SK-N-SH (cell line): ENCODE measurements around the gene NMS. TPM values are rescaled to one million over a fixed set of nuclear protein-coding genes. Genes with fewer than 3 reads are reported as not detected.

Experiments used
- CTCF ChIA-PET: fragments of 300-600, 350-600 bp; formaldehyde crosslinking; extraction: SDS; loops from one replicate; lab custom pipeline; 2021; lab: Yijun Ruan, JAX
- POLR2A ChIA-PET: fragments of 350-600 bp; sonication (Branson Sonifier 250); formaldehyde crosslinking; extraction: SDS; loops from one replicate; lab custom pipeline; 2020; ENCODE audit warnings: antibody characterized with exemption, inconsistent platforms; lab: Yijun Ruan, JAX
- DNase-seq: peaks from one replicate; pipeline ENCODE4 v3.0.0; 2012
- H2AFZ ChIP-seq: fragments of 200-600 bp; sonication (generic); 2 replicates; pipeline ENCODE4 v1.8.1; 2016; ENCODE audit warnings: antibody characterized with exemption, mild to moderate bottlenecking, low read depth
- H3F3A ChIP-seq: fragments of 200-600 bp; sonication (generic); replicated peaks from 2 replicates; pipeline ENCODE3; 2016; ENCODE audit warnings: antibody characterized with exemption, mild to moderate bottlenecking; ENCODE audit not compliant: insufficient read depth
- H3K27ac ChIP-seq, 2 experiments: fragments of 200-500 bp in 1 of 2; fragments of 200-600 bp in 1 of 2; sonication (Bioruptor generic) in 1 of 2; sonication (generic), shearing (Covaris generic) in 1 of 2; 2 replicates each; pipeline versions ENCODE4 v1.5.1 to v1.6.1; 2014 to 2016; ENCODE audit warnings: low read depth in 2 of 2, inconsistent platforms in 1 of 2, low read length in 1 of 2, mild to moderate bottlenecking in 1 of 2, mixed read lengths in 1 of 2
- H3K27me3 ChIP-seq: fragments of 200-600 bp; sonication (generic), shearing (Covaris generic); 2 replicates; pipeline ENCODE4 v1.6.1; 2016; ENCODE audit warnings: mixed run types; ENCODE audit not compliant: insufficient read depth
- H3K36me3 ChIP-seq, 2 experiments: fragments of 200-500 bp in 1 of 2; fragments of 200-600 bp in 1 of 2; sonication (Bioruptor generic) in 1 of 2; sonication (generic) in 1 of 2; replicated peaks in 1 of 2; 2 replicates each; pipeline versions ENCODE3 to v1.5.1; 2014 to 2016; ENCODE audit warnings: low read length in 1 of 2, mild to moderate bottlenecking in 1 of 2; ENCODE audit not compliant: insufficient read depth in 2 of 2, control insufficient read depth in 1 of 2
- H3K4me1 ChIP-seq, 2 experiments: fragments of 200-500 bp in 1 of 2; fragments of 200-600 bp in 1 of 2; sonication (Bioruptor generic) in 1 of 2; sonication (generic), shearing (Covaris generic) in 1 of 2; 2 replicates each; pipeline versions ENCODE4 v1.5.1 to v1.6.1; 2014 to 2016; ENCODE audit warnings: low read depth in 1 of 2, low read length in 1 of 2, mixed run types in 1 of 2; ENCODE audit not compliant: insufficient read depth in 2 of 2, control insufficient read depth in 1 of 2
- H3K4me2 ChIP-seq: fragments of 200-600 bp; sonication (generic), shearing (Covaris generic); 2 replicates; pipeline ENCODE4 v1.6.1; 2017; ENCODE audit warnings: mixed run types
- H3K4me3 ChIP-seq, 2 experiments: fragments of 200-500 bp in 1 of 2; fragments of 200-600 bp in 1 of 2; sonication (Bioruptor generic) in 1 of 2; sonication (generic), shearing (Covaris generic) in 1 of 2; 2 replicates each; pipeline versions ENCODE4 v1.5.1 to v1.8.1; 2014 to 2016; ENCODE audit warnings: low read depth in 2 of 2, inconsistent platforms in 1 of 2, low read length in 1 of 2, mild to moderate bottlenecking in 1 of 2, mixed read lengths in 1 of 2, moderate library complexity in 1 of 2
- H3K79me2 ChIP-seq: fragments of 200-600 bp; sonication (generic); 2 replicates; pipeline ENCODE4 v1.8.1; 2017; ENCODE audit warnings: mild to moderate bottlenecking; ENCODE audit not compliant: insufficient read depth
- H3K9ac ChIP-seq: fragments of 200-600 bp; sonication (generic); 2 replicates; pipeline ENCODE4 v1.6.1; 2017; ENCODE audit warnings: mixed run types
- H3K9me2 ChIP-seq: fragments of 200-600 bp; sonication (generic); 2 replicates; pipeline ENCODE4 v1.6.1; 2017; ENCODE audit warnings: mixed run types
- H3K9me3 ChIP-seq: fragments of 200-600 bp; sonication (generic); 2 replicates; pipeline ENCODE4 v1.6.1; 2017; ENCODE audit warnings: mixed run types, mild to moderate bottlenecking, moderate library complexity
- H4K20me1 ChIP-seq: fragments of 200-600 bp; sonication (generic); 2 replicates; pipeline ENCODE4 v1.6.1; 2017; ENCODE audit warnings: mild to moderate bottlenecking, mixed run types; ENCODE audit not compliant: insufficient read depth
- ELF1 ChIP-seq: IDR thresholded peaks from 2 replicates; pipeline ENCODE4 v1.4.0; 2012
- EP300 ChIP-seq, 2 experiments: IDR thresholded peaks; 2 replicates each; pipeline versions ENCODE4 v1.4.0 to v1.6.1; 2012; ENCODE audit warnings: borderline replicate concordance in 1 of 2, low read depth in 1 of 2, low read length in 1 of 2
- FOSL2 ChIP-seq: IDR thresholded peaks from 2 replicates; pipeline ENCODE4 v1.4.0; 2012; ENCODE audit warnings: low read depth, mild to moderate bottlenecking, moderate library complexity, borderline replicate concordance
- FOXM1 ChIP-seq: IDR thresholded peaks from 2 replicates; pipeline ENCODE4 v1.4.0; 2012; ENCODE audit warnings: low read depth, mild to moderate bottlenecking
- MXI1 ChIP-seq: IDR thresholded peaks from 2 replicates; pipeline ENCODE4 v1.6.1; 2012; ENCODE audit warnings: mild to moderate bottlenecking, low read depth, low read length, improper control_type of control experiment
- NFIC ChIP-seq: IDR thresholded peaks from 2 replicates; pipeline ENCODE4 v1.4.0; 2012; ENCODE audit warnings: borderline replicate concordance
- NRF1 ChIP-seq: IDR thresholded peaks from 2 replicates; pipeline ENCODE4 v1.6.1; 2012; ENCODE audit warnings: low read depth, mild to moderate bottlenecking, low read length
- POLR2AphosphoS5 ChIP-seq: IDR thresholded peaks from 2 replicates; pipeline ENCODE4 v1.6.1; 2012; ENCODE audit warnings: low read depth, low read length
- TAF1 ChIP-seq: IDR thresholded peaks from 2 replicates; pipeline ENCODE4 v1.6.1; 2012; ENCODE audit warnings: low read depth, mild to moderate bottlenecking, low read length, moderate library complexity, borderline replicate concordance
- TCF12 ChIP-seq: IDR thresholded peaks from 2 replicates; pipeline ENCODE4 v1.4.0; 2012
- TEAD4 ChIP-seq: IDR thresholded peaks from 2 replicates; pipeline ENCODE4 v1.4.0; 2012; ENCODE audit warnings: mild to moderate bottlenecking, borderline replicate concordance; ENCODE audit not compliant: insufficient read depth
- USF1 ChIP-seq: IDR thresholded peaks from 2 replicates; pipeline ENCODE4 v1.4.0; 2012; ENCODE audit warnings: low read depth, borderline replicate concordance
- WGBS: methylation state at CpG from one replicate; pipeline ENCODE4 v1.1.6; 2017; ENCODE audit warnings: low lambda C conversion rate; 5-methylcytosine and 5-hydroxymethylcytosine counted together
- polyA plus RNA-seq, 3 experiments: library from polyadenylated mRNA; depleted of rRNA; stranded (reverse); fragments of >200 nt; gene quantifications; 2 replicates each; pipeline ENCODE4 v1.2.3, GENCODE V29; 2012
- TF ChIP-seq, protein P1 (sequence below): fragments of 150-350 bp; IDR thresholded peaks from 2 replicates; pipeline ENCODE4 v1.6.1; 2016; ENCODE audit warnings: mild to moderate bottlenecking, low read depth, low read length
- TF ChIP-seq, protein P2 (sequence below): fragments of 150-350 bp; IDR thresholded peaks from 2 replicates; pipeline ENCODE4 v1.6.1; 2017; ENCODE audit warnings: antibody characterized with exemption, low read length, low read depth, borderline replicate concordance
- TF ChIP-seq, protein P3 (sequence below): IDR thresholded peaks from 2 replicates; pipeline ENCODE4 v1.4.0; 2012; ENCODE audit warnings: low read depth
- TF ChIP-seq, protein P4 (sequence below): IDR thresholded peaks from 2 replicates; pipeline ENCODE4 v1.6.1; 2012; ENCODE audit warnings: mild to moderate bottlenecking, low read depth, low read length, moderate library complexity
- TF ChIP-seq, protein P5 (sequence below): IDR thresholded peaks from 2 replicates; pipeline ENCODE4; 2012
- TF ChIP-seq, protein P6 (sequence below): IDR thresholded peaks from 2 replicates; pipeline ENCODE4 v1.4.0; 2012; ENCODE audit warnings: low read depth, borderline replicate concordance

NMS gene
- polyA plus RNA-seq, 1 of the 3 experiments (the other 2 are of a cell fraction), result not detected

GRCh38 chr2:100429726-100430125, 40.6 kb upstream of the NMS start:
- H4K20me1 ChIP-seq, result no peaks in the 10 kb centered on the region
- ChIA-PET POLR2A (no interaction called here), CTCF (no interaction called here)
- no peaks in the 10 kb centered on the region for H3K9me2 ChIP-seq
- no peak for TF ChIP-seq FOSL2
- TF ChIP-seq EP300 (IDR thresholded peaks at IDR 0.05; ENCODE audit: borderline replicate concordance in 1 of 2, low read depth in 1 of 2, low read length in 1 of 2), result no peak
- TF ChIP-seq NFIC, result no peak
- TF ChIP-seq, protein P1, sequence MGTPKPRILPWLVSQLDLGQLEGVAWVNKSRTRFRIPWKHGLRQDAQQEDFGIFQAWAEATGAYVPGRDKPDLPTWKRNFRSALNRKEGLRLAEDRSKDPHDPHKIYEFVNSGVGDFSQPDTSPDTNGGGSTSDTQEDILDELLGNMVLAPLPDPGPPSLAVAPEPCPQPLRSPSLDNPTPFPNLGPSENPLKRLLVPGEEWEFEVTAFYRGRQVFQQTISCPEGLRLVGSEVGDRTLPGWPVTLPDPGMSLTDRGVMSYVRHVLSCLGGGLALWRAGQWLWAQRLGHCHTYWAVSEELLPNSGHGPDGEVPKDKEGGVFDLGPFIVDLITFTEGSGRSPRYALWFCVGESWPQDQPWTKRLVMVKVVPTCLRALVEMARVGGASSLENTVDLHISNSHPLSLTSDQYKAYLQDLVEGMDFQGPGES, result no peak
- H3K9me3 ChIP-seq, result no peaks in the 10 kb centered on the region
- no peak overlapping the region for H3K4me2 ChIP-seq
- 0% methylated on average over 1 of the region's 1 CpG for WGBS
- no peak overlapping the region for H2AFZ ChIP-seq
- no peaks in the 10 kb centered on the region for H3K27me3 ChIP-seq
- no peaks in the 10 kb centered on the region for H3F3A ChIP-seq
- H3K4me3 ChIP-seq, result no peak overlapping the region
- no peaks in the 10 kb centered on the region for H3K36me3 ChIP-seq
- H3K27ac ChIP-seq, result no peak overlapping the region
- no peaks in the 10 kb centered on the region for H3K4me1 ChIP-seq
- no peak for DNase-seq
- no peak overlapping the region for H3K9ac ChIP-seq
- no peaks in the 10 kb centered on the region for H3K79me2 ChIP-seq

- CTCF ChIA-PET, result no interaction called here
- WGBS, result 18% methylated on average over 8 of the region's 8 CpGs
Measured at GRCh38 chr2:100437751-100438150, 32.5 kb upstream of the NMS start.

More at GRCh38 chr2:100437751-100438150, 32.5 kb upstream of the NMS start:
- no peak overlapping the region for H2AFZ ChIP-seq
- POLR2A ChIA-PET, result no interaction called here
- no peaks in the 10 kb centered on the region for H3K4me1 ChIP-seq
- H3F3A ChIP-seq, result no peaks in the 10 kb centered on the region
- no peaks in the 10 kb centered on the region for H3K9me3 ChIP-seq
- no peaks in the 10 kb centered on the region for H3K36me3 ChIP-seq
- H3K27ac ChIP-seq, result no peak overlapping the region
- H3K9me2 ChIP-seq, result no peaks in the 10 kb centered on the region
- DNase-seq, result no peak
- no peak overlapping the region for H3K9ac ChIP-seq
- no peak for TF ChIP-seq TCF12
- TF ChIP-seq MXI1, result no peak
- no peak for TF ChIP-seq TEAD4
- TF ChIP-seq, protein P2, sequence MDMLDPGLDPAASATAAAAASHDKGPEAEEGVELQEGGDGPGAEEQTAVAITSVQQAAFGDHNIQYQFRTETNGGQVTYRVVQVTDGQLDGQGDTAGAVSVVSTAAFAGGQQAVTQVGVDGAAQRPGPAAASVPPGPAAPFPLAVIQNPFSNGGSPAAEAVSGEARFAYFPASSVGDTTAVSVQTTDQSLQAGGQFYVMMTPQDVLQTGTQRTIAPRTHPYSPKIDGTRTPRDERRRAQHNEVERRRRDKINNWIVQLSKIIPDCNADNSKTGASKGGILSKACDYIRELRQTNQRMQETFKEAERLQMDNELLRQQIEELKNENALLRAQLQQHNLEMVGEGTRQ, result no peak
- TF ChIP-seq, protein P3, sequence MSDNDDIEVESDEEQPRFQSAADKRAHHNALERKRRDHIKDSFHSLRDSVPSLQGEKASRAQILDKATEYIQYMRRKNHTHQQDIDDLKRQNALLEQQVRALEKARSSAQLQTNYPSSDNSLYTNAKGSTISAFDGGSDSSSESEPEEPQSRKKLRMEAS, result no peak
- no peak for TF ChIP-seq TAF1
- no peak for TF ChIP-seq FOXM1
- no peak for TF ChIP-seq USF1
- TF ChIP-seq, protein P4, sequence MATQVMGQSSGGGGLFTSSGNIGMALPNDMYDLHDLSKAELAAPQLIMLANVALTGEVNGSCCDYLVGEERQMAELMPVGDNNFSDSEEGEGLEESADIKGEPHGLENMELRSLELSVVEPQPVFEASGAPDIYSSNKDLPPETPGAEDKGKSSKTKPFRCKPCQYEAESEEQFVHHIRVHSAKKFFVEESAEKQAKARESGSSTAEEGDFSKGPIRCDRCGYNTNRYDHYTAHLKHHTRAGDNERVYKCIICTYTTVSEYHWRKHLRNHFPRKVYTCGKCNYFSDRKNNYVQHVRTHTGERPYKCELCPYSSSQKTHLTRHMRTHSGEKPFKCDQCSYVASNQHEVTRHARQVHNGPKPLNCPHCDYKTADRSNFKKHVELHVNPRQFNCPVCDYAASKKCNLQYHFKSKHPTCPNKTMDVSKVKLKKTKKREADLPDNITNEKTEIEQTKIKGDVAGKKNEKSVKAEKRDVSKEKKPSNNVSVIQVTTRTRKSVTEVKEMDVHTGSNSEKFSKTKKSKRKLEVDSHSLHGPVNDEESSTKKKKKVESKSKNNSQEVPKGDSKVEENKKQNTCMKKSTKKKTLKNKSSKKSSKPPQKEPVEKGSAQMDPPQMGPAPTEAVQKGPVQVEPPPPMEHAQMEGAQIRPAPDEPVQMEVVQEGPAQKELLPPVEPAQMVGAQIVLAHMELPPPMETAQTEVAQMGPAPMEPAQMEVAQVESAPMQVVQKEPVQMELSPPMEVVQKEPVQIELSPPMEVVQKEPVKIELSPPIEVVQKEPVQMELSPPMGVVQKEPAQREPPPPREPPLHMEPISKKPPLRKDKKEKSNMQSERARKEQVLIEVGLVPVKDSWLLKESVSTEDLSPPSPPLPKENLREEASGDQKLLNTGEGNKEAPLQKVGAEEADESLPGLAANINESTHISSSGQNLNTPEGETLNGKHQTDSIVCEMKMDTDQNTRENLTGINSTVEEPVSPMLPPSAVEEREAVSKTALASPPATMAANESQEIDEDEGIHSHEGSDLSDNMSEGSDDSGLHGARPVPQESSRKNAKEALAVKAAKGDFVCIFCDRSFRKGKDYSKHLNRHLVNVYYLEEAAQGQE, result no peak
- TF ChIP-seq NRF1, result no peak
- TF ChIP-seq, protein P5, sequence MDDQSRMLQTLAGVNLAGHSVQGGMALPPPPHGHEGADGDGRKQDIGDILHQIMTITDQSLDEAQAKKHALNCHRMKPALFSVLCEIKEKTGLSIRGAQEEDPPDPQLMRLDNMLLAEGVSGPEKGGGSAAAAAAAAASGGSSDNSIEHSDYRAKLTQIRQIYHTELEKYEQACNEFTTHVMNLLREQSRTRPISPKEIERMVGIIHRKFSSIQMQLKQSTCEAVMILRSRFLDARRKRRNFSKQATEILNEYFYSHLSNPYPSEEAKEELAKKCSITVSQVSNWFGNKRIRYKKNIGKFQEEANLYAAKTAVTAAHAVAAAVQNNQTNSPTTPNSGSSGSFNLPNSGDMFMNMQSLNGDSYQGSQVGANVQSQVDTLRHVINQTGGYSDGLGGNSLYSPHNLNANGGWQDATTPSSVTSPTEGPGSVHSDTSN, result no peak
- TF ChIP-seq, protein P6, sequence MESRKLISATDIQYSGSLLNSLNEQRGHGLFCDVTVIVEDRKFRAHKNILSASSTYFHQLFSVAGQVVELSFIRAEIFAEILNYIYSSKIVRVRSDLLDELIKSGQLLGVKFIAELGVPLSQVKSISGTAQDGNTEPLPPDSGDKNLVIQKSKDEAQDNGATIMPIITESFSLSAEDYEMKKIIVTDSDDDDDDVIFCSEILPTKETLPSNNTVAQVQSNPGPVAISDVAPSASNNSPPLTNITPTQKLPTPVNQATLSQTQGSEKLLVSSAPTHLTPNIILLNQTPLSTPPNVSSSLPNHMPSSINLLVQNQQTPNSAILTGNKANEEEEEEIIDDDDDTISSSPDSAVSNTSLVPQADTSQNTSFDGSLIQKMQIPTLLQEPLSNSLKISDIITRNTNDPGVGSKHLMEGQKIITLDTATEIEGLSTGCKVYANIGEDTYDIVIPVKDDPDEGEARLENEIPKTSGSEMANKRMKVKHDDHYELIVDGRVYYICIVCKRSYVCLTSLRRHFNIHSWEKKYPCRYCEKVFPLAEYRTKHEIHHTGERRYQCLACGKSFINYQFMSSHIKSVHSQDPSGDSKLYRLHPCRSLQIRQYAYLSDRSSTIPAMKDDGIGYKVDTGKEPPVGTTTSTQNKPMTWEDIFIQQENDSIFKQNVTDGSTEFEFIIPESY, result no peak
- no peak for TF ChIP-seq ELF1
- no peak for TF ChIP-seq POLR2AphosphoS5
- H3K27me3 ChIP-seq, result no peaks in the 10 kb centered on the region; the same call in 1 of the 2 replicates
- H3K4me2 ChIP-seq, result no peak overlapping the region
- H3K79me2 ChIP-seq, result no peaks in the 10 kb centered on the region
- H3K4me3 ChIP-seq, result no peak overlapping the region
- no peaks in the 10 kb centered on the region for H4K20me1 ChIP-seq
